Stimulated activated CD4-positive, alpha-beta T cell treated with anti-CD3 and anti-CD28 coated beads, Interleukin-1b, Interleukin-23, amount 100 ng/mL, for 24 hours (primary cell): ENCODE data around the gene TMEM164.

Experiments
- DNase-seq, 4 experiments: peaks; one replicate each; pipeline ENCODE4 v3.0.0-alpha.2; 2020; ENCODE audit warnings: low read depth in 4 of 4, low spot score in 1 of 4

The TMEM164 gene

GRCh38 chrX:110003167-110004156 is 548 bp downstream of the TMEM164 start:
- no peak for DNase-seq

GRCh38 chrX:110004215-110004614 is 1.3 kb downstream of the TMEM164 start:
- no peak for DNase-seq

DNA sequence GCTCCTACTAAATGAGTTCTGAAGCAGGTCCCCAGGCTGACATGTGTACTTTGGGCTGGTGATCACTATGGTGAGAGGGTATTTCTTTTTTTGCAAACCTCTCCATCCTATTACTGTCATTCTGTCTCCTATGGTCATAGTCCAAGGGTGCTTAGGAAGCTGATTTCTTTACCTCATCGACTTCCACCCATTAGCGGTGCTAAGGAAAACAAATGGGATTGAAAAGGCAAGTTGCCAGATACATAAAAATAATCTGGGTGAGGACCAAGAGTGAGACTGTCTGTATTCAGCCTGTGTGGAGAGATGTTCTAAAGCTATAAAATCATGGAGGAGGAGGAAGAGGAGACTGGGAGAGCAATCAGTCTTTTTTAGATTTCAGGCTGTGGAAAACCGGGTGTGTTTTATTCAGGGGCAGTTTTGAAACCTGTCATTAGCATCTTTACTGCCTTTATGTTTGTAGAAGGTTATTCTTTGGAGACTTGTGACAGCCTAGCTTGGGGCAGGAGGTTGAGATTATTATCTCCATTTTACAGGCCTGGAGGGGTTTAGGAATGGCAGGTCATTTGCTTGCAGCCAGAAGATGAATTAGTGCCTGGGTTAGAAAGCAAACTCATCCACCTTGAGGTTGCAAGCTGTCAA is 1.9 kb downstream of the TMEM164 start:
- no peak for DNase-seq

DNA sequence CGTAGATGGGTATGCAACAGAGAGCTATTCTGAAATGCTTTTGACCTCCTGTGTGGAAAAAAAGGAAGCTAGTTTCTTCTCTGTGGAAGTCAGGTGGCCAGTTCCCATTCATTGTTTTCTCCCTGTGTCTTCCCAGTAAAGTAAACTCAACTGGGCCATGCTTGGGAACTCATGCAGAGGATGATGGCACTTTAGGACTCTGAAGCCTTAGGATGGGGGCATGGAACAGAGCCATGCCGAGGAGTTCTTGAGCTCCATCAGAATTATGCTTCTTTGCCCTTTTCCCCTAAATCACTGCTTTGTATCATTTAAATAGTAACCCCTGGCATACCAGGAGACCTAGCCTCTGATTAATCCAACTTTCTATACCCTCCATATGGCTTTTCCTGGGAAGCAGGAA is 3.2 kb downstream of the TMEM164 start:
- no peak for DNase-seq

DNA sequence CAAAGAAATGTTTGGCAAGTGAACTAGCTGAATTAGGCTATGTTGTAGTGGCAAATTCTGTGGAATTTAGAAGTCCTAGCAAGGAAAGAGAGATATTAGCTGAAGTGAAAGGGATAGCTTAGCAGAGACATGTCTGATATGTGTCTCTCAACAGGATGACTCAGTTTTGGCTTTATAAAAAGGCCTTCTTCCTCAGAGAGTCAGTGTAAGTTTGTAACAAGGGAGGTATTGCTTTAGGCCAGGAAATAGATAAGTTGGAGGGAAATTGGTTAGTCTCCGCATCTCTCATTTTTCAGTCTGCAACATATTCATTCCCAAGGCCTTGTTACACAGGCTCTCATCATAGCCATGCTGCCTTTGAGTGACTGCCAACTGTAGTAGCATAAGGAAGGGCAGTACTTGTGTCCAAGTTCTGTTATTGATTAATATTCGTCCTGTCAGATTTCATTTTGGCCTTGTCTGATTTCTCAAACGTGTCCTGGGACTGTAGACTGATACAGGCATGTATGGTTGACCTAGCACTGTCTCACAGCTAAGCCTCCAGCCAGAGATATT is 4.0 kb downstream of the TMEM164 start:
- no peak for DNase-seq

DNA sequence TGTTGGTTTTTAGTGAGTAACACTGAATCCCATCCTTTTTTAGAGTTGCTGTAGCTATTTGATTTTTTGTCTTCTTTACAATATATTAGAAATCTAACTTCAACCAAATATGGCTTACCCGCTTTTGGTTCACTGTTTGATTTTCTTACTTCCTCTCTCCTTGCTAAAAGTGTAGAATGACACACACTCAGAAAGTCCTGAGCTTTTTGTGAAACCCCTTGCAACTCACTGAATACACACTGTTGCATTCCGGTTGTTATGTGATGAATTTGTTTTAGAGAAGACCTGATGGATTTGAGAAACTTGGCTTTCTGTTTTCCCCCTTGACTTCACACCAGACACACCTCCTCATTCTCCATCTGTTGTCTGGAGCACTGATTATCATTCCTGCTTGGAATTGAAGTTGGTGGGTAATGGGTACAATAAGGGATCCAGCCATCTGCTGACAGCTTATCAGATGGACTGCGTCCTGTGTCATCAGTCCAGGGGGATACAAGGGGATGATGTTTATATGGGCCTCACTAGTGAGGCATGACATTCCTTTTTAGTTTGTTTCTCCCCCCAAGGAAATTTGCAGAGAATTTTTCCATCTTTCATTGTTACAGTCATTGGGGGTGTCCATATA is 5.2 kb downstream of the TMEM164 start:
- no peak for DNase-seq

DNA sequence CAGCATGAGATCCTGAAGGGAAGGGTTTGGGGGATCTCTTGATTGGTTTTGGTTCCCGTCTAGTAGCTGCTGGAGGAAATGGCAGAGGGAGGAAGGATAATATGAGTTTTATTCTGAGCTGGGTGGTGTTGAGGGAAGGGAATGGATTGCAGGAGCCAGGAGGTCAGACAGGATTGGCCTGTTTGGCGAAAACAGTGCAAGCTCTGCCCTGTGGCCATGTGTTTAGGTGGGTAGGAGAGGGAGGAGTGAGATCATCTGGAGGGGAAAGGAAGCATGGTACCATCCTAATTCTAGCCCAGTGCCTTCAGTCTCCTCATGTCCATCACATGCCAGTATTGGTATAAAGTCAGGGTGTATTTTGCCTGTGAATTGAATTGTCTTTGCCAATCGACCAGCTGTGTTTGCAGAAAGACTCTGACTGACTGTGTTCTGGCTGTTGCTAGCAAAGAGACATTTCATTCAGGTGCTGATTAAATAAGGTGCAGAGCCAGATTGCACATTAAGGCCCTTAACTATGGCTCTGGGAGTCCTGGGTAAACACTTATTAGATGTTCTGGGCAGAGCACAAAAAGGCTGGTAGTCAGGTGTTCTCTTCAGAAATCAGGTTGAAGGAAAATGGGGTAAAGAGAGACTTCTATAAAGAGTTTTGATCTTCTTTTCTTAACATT is 10.0 kb downstream of the TMEM164 start:
- no peak for DNase-seq

- DNase-seq: no peak
Observed at GRCh38 chrX:110013968-110014367, 11.1 kb downstream of the TMEM164 start.

GRCh38 chrX:110015032-110015431 is 12.1 kb downstream of the TMEM164 start:
- no peak for DNase-seq

GRCh38 chrX:110015915-110016314 is 13.0 kb downstream of the TMEM164 start:
- DNase-seq: no peak

DNA sequence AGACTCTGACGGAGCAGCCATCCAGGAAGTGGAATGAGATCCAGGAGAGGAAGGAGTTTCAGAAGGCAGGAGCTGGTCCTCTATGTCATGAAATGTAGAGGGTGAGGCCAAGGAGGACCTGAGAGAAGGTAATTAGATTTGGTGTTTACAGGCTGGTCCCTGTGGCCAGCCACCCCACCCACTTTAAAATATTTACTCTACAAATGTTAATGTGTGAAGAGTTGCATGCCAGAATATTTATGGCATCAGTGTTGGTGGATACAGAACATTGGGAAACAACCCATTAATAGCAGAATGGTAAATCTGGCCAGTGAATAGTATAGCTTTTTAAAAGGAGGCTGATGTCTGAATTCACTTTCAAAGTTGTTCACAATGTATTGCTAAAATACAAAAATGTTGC is 17.6 kb downstream of the TMEM164 start:
- DNase-seq: no peak

- DNase-seq: no peak
Observed at GRCh38 chrX:110021258-110022022, 18.5 kb downstream of the TMEM164 start.

DNA sequence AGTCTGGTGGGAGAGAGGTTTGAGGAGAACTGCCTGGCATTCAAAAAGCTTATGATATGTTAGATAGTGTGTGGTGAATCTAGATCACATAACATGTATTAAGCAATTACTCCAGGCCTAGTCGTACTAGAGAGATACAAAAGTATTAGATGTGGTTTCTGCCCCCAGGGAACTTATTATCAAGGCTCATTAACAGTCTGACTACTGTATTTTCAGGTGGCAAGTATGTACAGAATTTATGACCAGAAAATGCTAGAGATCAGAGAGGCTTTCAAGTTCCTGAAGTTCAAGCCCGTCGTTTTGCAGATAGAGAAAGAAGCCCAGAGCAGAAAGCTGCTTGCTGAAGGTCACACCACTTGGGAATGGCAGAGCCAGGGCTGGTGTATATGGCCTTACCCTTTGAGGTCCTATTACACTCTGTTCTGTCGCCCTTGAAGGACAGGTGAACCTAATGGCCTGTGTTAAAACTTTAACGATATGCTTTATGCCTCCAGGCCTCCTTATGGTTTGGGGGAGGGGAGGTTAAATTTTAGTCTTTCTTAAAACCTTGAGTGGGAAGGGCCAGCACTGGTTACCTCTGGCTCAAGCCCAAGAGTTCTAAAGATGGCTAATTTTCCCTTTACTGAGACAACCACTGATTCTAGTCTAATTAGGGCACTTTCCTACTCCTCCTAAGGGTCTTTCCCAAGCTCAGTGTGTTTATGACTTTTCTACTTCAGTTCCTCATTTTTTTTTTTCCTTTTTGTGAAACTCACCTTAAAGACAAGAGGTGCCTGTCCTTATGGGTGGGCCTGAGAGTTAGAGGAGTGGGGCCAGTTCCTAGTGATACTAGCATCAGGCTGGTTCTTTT is 19.9 kb downstream of the TMEM164 start:
- no peak for DNase-seq

GRCh38 chrX:110025395-110025794 is 22.5 kb downstream of the TMEM164 start:
- DNase-seq: no peak

GRCh38 chrX:110026099-110026844 is 23.4 kb downstream of the TMEM164 start:
- no peak for DNase-seq

- DNase-seq: no peak
Observed at GRCh38 chrX:110032534-110033147, 29.7 kb downstream of the TMEM164 start.

GRCh38 chrX:110034036-110034435 is 31.1 kb downstream of the TMEM164 start:
- no peak for DNase-seq
